Testis (tissue), 2 donors: ENCODE measurements around the gene HOXB3.

Source experiments
- CTCF ChIP-seq, 3 experiments: fragments of 450-650 bp in 2 of 3; fragments of 200-600 bp in 1 of 3; sonication (generic) in 1 of 3; IDR thresholded peaks; one replicate each; pipeline ENCODE4 v1.5.1; 2016 to 2019; ENCODE audit warnings: antibody characterized with exemption in 3 of 3, mild to moderate bottlenecking in 2 of 3, moderate library complexity in 1 of 3
- POLR2A ChIP-seq: fragments of 450-650 bp; IDR thresholded peaks from one replicate; pipeline ENCODE4 v1.6.1; 2017; ENCODE audit warnings: antibody characterized with exemption, mild to moderate bottlenecking, moderate library complexity

- TF ChIP-seq CTCF (IDR thresholded peaks at IDR 0.05) (no peak), POLR2A (no peak)
Observed at GRCh38 chr17:48578616-48579470, 11.2 kb downstream of the HOXB3 start.
